ENCODE data around the gene PPP2R2B. TPM values are rescaled to one million over a fixed set of nuclear protein-coding genes. Genes with fewer than 3 reads are reported as not detected.

PPP2R2B gene
- polyA plus RNA-seq, 3 donors: 0.08 TPM; not detected in 2

DNA sequence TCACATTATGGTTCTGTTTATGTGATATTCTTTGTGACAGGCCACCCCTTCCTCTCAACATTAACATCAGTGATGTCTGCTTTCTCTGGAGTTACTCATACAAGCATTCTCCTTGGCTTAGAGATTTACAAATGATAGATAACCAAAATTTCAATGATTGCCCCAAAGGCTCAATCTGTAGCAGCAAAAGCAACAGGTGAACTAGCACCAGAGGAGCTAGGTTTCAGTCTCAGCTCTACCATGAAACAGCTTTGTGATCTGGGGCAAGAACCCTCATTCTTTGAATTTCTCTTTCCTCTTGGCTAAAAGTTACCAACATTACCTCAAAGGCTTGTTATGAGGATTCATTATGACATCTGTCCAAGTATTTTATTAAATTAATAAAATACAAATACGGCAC lies 120.5 kb downstream of the PPP2R2B start:
- H3K27me3 ChIP-seq (ENCODE audit: control insufficient read depth in 2 of 2, insufficient read depth in 2 of 2, low read length in 2 of 2): no peaks in the 10 kb centered on the region
- H3K27ac Mint-ChIP-seq: no peak overlapping the region
- H3K79me2 ChIP-seq (ENCODE audit: insufficient read depth, low read length): no peaks in the 10 kb centered on the region
- no peaks in the 10 kb centered on the region for H4K20me1 ChIP-seq (ENCODE audit: insufficient read depth, low read length)
- no peaks in the 10 kb centered on the region for H3K9me3 ChIP-seq (replicated peaks in 1 of 2; ENCODE audit: control insufficient read depth in 1 of 2, insufficient read depth in 1 of 2, low read length in 2 of 2)
- no CpG with 5 or more reads among the region's 1 CpG for WGBS (ENCODE audit: insufficient coverage)
- intact Hi-C loops (cut with micrococcal nuclease): no loop called here
- H3K4me3 ChIP-seq (replicated peaks in 1 of 3; ENCODE audit: low read depth in 2 of 3, low read length in 3 of 3): no peak overlapping the region
- DNase-seq: no peak
- H2AFZ ChIP-seq (ENCODE audit: insufficient read depth, low read depth, low read length, poor library complexity, severe bottlenecking): no peak overlapping the region
- H3K4me2 ChIP-seq (replicated peaks; ENCODE audit: extremely low read depth, low read length, poor library complexity, severe bottlenecking): no peak overlapping the region
- H3K4me1 ChIP-seq (ENCODE audit: control insufficient read depth in 1 of 2, insufficient read depth in 2 of 2, low read length in 2 of 2): no peaks in the 10 kb centered on the region
- no peaks in the 10 kb centered on the region for H3K36me3 ChIP-seq (replicated peaks in 1 of 2; ENCODE audit: control insufficient read depth in 1 of 2, insufficient read depth in 2 of 2, low read length in 2 of 2)
- no peak overlapping the region for H3K9ac ChIP-seq (ENCODE audit: insufficient read depth, low read length, poor library complexity, severe bottlenecking)
- no peaks in the 10 kb centered on the region for H3K4me1 Mint-ChIP-seq
- H3K27me3 Mint-ChIP-seq (ENCODE audit: low read depth in 3 of 3): peaks cover 0 to 2% (median 0%) of the 10 kb centered on the region in 3 donors
- H3K36me3 Mint-ChIP-seq: no peaks in the 10 kb centered on the region
- H3K9me3 Mint-ChIP-seq: peaks cover 0 to 2% (median 0%) of the 10 kb centered on the region in 7 donors
- H3K4me3 Mint-ChIP-seq: no peak overlapping the region
- TF ChIP-seq, protein P1, sequence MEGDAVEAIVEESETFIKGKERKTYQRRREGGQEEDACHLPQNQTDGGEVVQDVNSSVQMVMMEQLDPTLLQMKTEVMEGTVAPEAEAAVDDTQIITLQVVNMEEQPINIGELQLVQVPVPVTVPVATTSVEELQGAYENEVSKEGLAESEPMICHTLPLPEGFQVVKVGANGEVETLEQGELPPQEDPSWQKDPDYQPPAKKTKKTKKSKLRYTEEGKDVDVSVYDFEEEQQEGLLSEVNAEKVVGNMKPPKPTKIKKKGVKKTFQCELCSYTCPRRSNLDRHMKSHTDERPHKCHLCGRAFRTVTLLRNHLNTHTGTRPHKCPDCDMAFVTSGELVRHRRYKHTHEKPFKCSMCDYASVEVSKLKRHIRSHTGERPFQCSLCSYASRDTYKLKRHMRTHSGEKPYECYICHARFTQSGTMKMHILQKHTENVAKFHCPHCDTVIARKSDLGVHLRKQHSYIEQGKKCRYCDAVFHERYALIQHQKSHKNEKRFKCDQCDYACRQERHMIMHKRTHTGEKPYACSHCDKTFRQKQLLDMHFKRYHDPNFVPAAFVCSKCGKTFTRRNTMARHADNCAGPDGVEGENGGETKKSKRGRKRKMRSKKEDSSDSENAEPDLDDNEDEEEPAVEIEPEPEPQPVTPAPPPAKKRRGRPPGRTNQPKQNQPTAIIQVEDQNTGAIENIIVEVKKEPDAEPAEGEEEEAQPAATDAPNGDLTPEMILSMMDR (IDR thresholded peaks at IDR 0.05): no peak
- no peak overlapping the region for H3K27ac ChIP-seq (ENCODE audit: low read depth in 1 of 2, low read length in 2 of 2)

DNA sequence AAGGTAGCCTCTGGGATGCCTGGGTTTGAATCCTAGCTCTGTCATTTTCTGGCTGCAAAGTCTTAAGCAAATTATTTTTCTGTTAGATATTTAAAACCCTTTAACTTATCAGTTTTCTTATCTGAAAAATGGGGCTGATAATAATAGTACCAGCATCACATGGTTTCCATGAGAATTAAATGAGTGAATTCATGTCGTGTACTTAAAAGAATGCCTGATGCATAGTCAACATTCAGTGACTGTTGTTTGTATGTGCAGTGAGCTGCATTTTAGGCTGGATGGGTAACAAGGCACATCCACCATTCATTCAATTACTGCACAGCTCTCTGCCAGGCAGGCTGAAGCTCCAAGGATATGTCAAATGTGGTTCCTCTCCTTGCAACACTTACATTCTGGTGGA lies 122.0 kb downstream of the PPP2R2B start:
- Histone ChIP-seq H4K20me1 (ENCODE audit: insufficient read depth, low read length) (no peaks in the 10 kb centered on the region), H3K9me3 (replicated peaks in 1 of 2; ENCODE audit: control insufficient read depth in 1 of 2, insufficient read depth in 1 of 2, low read length in 2 of 2) (no peaks in the 10 kb centered on the region), H3K36me3 (replicated peaks in 1 of 2; ENCODE audit: control insufficient read depth in 1 of 2, insufficient read depth in 2 of 2, low read length in 2 of 2) (no peaks in the 10 kb centered on the region), H3K79me2 (ENCODE audit: insufficient read depth, low read length) (no peaks in the 10 kb centered on the region), H3K27me3 (ENCODE audit: control insufficient read depth in 2 of 2, insufficient read depth in 2 of 2, low read length in 2 of 2) (no peaks in the 10 kb centered on the region), H3K9ac (ENCODE audit: insufficient read depth, low read length, poor library complexity, severe bottlenecking) (no peak overlapping the region), H3K4me1 (ENCODE audit: control insufficient read depth in 1 of 2, insufficient read depth in 2 of 2, low read length in 2 of 2) (no peaks in the 10 kb centered on the region), H3K4me2 (replicated peaks; ENCODE audit: extremely low read depth, low read length, poor library complexity, severe bottlenecking) (no peak overlapping the region), H3K27ac (ENCODE audit: low read depth in 1 of 2, low read length in 2 of 2) (no peak overlapping the region), H2AFZ (ENCODE audit: insufficient read depth, low read depth, low read length, poor library complexity, severe bottlenecking) (no peak overlapping the region), H3K4me3 (replicated peaks in 1 of 3; ENCODE audit: low read depth in 2 of 3, low read length in 3 of 3) (no peak overlapping the region)
- no peaks in the 10 kb centered on the region for H3K36me3 Mint-ChIP-seq
- TF ChIP-seq, protein P1 (IDR thresholded peaks at IDR 0.05): no peak
- intact Hi-C loops (cut with micrococcal nuclease): no loop called here
- H3K27me3 Mint-ChIP-seq (ENCODE audit: low read depth in 3 of 3): peaks cover 0 to 2% (median 2%) of the 10 kb centered on the region in 3 donors
- H3K27ac Mint-ChIP-seq: no peak overlapping the region
- H3K4me1 Mint-ChIP-seq: peaks cover 4% of the 10 kb centered on the region
- H3K4me3 Mint-ChIP-seq: no peak overlapping the region
- WGBS (ENCODE audit: insufficient coverage): no CpG with 5 or more reads among the region's 1 CpG
- no peak for DNase-seq
- H3K9me3 Mint-ChIP-seq: peaks cover 0 to 1% (median 0%) of the 10 kb centered on the region in 7 donors
